Osteoblast (primary cell): Measurements from ENCODE around the gene REC114. TPM values are rescaled to one million over a fixed set of nuclear protein-coding genes. Genes with fewer than 3 reads are reported as not detected.

ENCODE experiments used
- DNase-seq: peaks from one replicate; pipeline ENCODE4 v3.0.0; 2011; ENCODE audit warnings: low spot score, mixed read lengths; ENCODE audit not compliant: insufficient read length; ENCODE audit errors: missing footprints
- H2AFZ ChIP-seq: 2 replicates; pipeline ENCODE4 v1.6.0; 2011; ENCODE audit warnings: mild to moderate bottlenecking, low read length
- H3K27ac ChIP-seq: 2 replicates; pipeline ENCODE4 v1.5.1; 2011; ENCODE audit warnings: mild to moderate bottlenecking, low read depth, low read length, moderate library complexity
- H3K27me3 ChIP-seq: 2 replicates; pipeline ENCODE4 v1.6.0; 2012; ENCODE audit warnings: mild to moderate bottlenecking, control low read depth, inconsistent platforms, low read length, moderate library complexity; ENCODE audit not compliant: insufficient read depth
- H3K36me3 ChIP-seq: 2 replicates; pipeline ENCODE4 v1.5.1; 2011; ENCODE audit warnings: mild to moderate bottlenecking, low read length, control low read depth, moderate library complexity; ENCODE audit not compliant: insufficient read depth
- H3K4me1 ChIP-seq: 2 replicates; pipeline ENCODE4 v1.5.1; 2011; ENCODE audit warnings: mild to moderate bottlenecking, low read length, control low read depth, moderate library complexity; ENCODE audit not compliant: insufficient read depth
- H3K4me2 ChIP-seq: 2 replicates; pipeline ENCODE4 v1.6.0; 2011; ENCODE audit warnings: mild to moderate bottlenecking, low read length; ENCODE audit not compliant: insufficient read depth
- H3K4me3 ChIP-seq: fragments of 200-600 bp; sonication (generic); 3 replicates; pipeline ENCODE4 v1.5.1; 2012; ENCODE audit warnings: mild to moderate bottlenecking, low read length, inconsistent platforms; ENCODE audit not compliant: insufficient read depth
- H3K79me2 ChIP-seq: 2 replicates; pipeline ENCODE4 v1.6.0; 2012; ENCODE audit warnings: mild to moderate bottlenecking, low read length, control low read depth, inconsistent platforms; ENCODE audit not compliant: insufficient read depth
- H3K9me3 ChIP-seq: 2 replicates; pipeline ENCODE4 v1.5.1; 2011; ENCODE audit warnings: low read depth, low read length, control low read depth
- H4K20me1 ChIP-seq: 2 replicates; pipeline ENCODE4 v1.6.0; 2012; ENCODE audit warnings: mild to moderate bottlenecking, low read length, control low read depth; ENCODE audit not compliant: insufficient read depth
- total RNA-seq: library from RNA; depleted of rRNA; stranded (reverse); fragments of >200 nt; gene quantifications from 2 replicates; pipeline ENCODE4 v1.2.3, GENCODE V29; 2012
- TF ChIP-seq, protein P1 (sequence below): IDR thresholded peaks from 2 replicates; pipeline ENCODE4 v1.5.1; 2011; ENCODE audit warnings: mild to moderate bottlenecking, low read depth, low read length, moderate library complexity; ENCODE audit errors: extremely low read depth

Gene REC114
- total RNA-seq, 1 donor: not detected

GRCh38 chr15:73607843-73608242 is 164.9 kb downstream of the REC114 start:
- H2AFZ ChIP-seq: no peak overlapping the region
- H3K36me3 ChIP-seq: no peaks in the 10 kb centered on the region
- H3K4me3 ChIP-seq: no peak overlapping the region
- H3K4me1 ChIP-seq: peaks cover 27% of the 10 kb centered on the region
- H3K27ac ChIP-seq: no peak overlapping the region
- H3K27me3 ChIP-seq: no peaks in the 10 kb centered on the region
- H4K20me1 ChIP-seq: peaks cover 43% of the 10 kb centered on the region
- no peaks in the 10 kb centered on the region for H3K9me3 ChIP-seq
- H3K4me2 ChIP-seq: no peak overlapping the region
- H3K79me2 ChIP-seq: peaks cover 95% of the 10 kb centered on the region
- TF ChIP-seq, protein P1, sequence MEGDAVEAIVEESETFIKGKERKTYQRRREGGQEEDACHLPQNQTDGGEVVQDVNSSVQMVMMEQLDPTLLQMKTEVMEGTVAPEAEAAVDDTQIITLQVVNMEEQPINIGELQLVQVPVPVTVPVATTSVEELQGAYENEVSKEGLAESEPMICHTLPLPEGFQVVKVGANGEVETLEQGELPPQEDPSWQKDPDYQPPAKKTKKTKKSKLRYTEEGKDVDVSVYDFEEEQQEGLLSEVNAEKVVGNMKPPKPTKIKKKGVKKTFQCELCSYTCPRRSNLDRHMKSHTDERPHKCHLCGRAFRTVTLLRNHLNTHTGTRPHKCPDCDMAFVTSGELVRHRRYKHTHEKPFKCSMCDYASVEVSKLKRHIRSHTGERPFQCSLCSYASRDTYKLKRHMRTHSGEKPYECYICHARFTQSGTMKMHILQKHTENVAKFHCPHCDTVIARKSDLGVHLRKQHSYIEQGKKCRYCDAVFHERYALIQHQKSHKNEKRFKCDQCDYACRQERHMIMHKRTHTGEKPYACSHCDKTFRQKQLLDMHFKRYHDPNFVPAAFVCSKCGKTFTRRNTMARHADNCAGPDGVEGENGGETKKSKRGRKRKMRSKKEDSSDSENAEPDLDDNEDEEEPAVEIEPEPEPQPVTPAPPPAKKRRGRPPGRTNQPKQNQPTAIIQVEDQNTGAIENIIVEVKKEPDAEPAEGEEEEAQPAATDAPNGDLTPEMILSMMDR: no peak
- DNase-seq: no peak

DNA sequence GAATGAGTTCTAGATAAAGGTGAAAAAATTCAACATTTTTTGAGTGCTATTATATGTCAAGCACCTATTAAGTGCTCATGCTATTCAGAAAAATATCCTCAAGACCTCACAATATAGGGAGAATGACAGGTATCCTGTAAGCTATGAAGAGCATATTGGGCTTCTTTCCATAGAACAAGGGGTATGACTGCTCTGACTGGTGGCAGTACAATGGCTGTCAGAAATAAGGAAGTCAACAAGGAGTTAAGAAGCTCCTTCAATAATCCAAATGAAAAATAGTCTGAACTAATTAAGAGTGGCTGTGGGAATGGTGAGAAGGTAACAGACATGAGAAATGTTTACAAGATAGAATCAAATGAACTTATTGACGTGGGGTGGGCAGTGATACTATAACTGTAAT is 165.5 kb downstream of the REC114 start:
- DNase-seq: no peak
- H3K9me3 ChIP-seq: no peaks in the 10 kb centered on the region
- H2AFZ ChIP-seq: no peak overlapping the region
- peak overlapping the region; percentile 40 for H3K4me2 ChIP-seq
- peaks cover 95% of the 10 kb centered on the region for H3K79me2 ChIP-seq
- no peaks in the 10 kb centered on the region for H3K27me3 ChIP-seq
- no peaks in the 10 kb centered on the region for H3K36me3 ChIP-seq
- peaks cover 37% of the 10 kb centered on the region for H4K20me1 ChIP-seq
- no peak overlapping the region for H3K4me3 ChIP-seq
- peak overlapping the region; percentile 41 for H3K27ac ChIP-seq
- TF ChIP-seq, protein P1: no peak
- peaks cover 26% of the 10 kb centered on the region for H3K4me1 ChIP-seq

GRCh38 chr15:73608941-73609340 is 166.0 kb downstream of the REC114 start:
- Histone ChIP-seq H3K27ac (peak overlapping the region; percentile 41), H3K27me3 (no peaks in the 10 kb centered on the region), H2AFZ (no peak overlapping the region), H3K4me2 (peak overlapping the region; percentile 40), H4K20me1 (peaks cover 35% of the 10 kb centered on the region), H3K79me2 (peaks cover 95% of the 10 kb centered on the region), H3K4me1 (peaks cover 26% of the 10 kb centered on the region), H3K36me3 (no peaks in the 10 kb centered on the region), H3K4me3 (no peak overlapping the region), H3K9me3 (no peaks in the 10 kb centered on the region)
- peak; percentile 43 for DNase-seq
- TF ChIP-seq, protein P1: no peak

Other genes starting within 250 kb of the REC114 start
- not detected in 2 replicates for gene HCN4, start 74.2 kb upstream of the REC114 start, total RNA-seq
- 116 and 130 TPM in 2 replicates for gene NPTN, start 190.2 kb downstream of the REC114 start, total RNA-seq
- 145 and 154 TPM in 2 replicates for gene CD276, start 241.2 kb downstream of the REC114 start, total RNA-seq